ENCODE results near the gene YTHDF2. TPM values are rescaled to one million over a fixed set of nuclear protein-coding genes. Genes with fewer than 3 reads are reported as not detected.
"Not testable (repeated sequence)": the region's sequence is repeated elsewhere in the genome, so short reads cannot be mapped to it uniquely, and the experiment has no call there.

The YTHDF2 gene
- total and polyA plus RNA-seq, 7 donors = 30.3 to 55.1 (median 48.7) TPM

- Histone ChIP-seq H3K9me3 (no peaks in the 10 kb centered on the region), H3K36me3 (ENCODE audit: insufficient read depth in 1 of 2, low read depth in 1 of 2) (peaks cover 8 to 70% of the 10 kb centered on the region in 2 donors), H3K27ac (no peak overlapping the region), H3K27me3 (ENCODE audit: insufficient read depth in 3 of 3, low read length in 2 of 3) (no peaks in the 10 kb centered on the region), H3K4me3 (peak overlapping the region; percentile 30), H3K4me1 (peaks cover 48% of the 10 kb centered on the region)
- intact Hi-C loops (cut with DNase I) = no loop called here
- DNase-seq (no peak), ATAC-seq (no peak)
- TF ChIP-seq, protein P1, sequence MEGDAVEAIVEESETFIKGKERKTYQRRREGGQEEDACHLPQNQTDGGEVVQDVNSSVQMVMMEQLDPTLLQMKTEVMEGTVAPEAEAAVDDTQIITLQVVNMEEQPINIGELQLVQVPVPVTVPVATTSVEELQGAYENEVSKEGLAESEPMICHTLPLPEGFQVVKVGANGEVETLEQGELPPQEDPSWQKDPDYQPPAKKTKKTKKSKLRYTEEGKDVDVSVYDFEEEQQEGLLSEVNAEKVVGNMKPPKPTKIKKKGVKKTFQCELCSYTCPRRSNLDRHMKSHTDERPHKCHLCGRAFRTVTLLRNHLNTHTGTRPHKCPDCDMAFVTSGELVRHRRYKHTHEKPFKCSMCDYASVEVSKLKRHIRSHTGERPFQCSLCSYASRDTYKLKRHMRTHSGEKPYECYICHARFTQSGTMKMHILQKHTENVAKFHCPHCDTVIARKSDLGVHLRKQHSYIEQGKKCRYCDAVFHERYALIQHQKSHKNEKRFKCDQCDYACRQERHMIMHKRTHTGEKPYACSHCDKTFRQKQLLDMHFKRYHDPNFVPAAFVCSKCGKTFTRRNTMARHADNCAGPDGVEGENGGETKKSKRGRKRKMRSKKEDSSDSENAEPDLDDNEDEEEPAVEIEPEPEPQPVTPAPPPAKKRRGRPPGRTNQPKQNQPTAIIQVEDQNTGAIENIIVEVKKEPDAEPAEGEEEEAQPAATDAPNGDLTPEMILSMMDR (IDR thresholded peaks at IDR 0.05) = no peak
- 94 to 97% (median 96%) methylated on average over 6 of the region's 6 CpGs for WGBS, 3 donors
These were observed 9.0 kb downstream of the YTHDF2 start for GRCh38 chr1:28745653-28746173.

GRCh38 chr1:28750330-28750729, 13.6 kb downstream of the YTHDF2 start:
- Histone ChIP-seq H3K4me3 (no peak overlapping the region), H3K27ac (no peak overlapping the region), H3K4me1 (peaks cover 80% of the 10 kb centered on the region), H3K27me3 (ENCODE audit: insufficient read depth in 3 of 3, low read length in 2 of 3) (no peaks in the 10 kb centered on the region), H3K9me3 (no peaks in the 10 kb centered on the region), H3K36me3 (ENCODE audit: insufficient read depth in 1 of 2, low read depth in 1 of 2) (peaks cover 0 to 34% of the 10 kb centered on the region in 2 donors)
- intact Hi-C loops (cut with DNase I) = no loop called here
- ATAC-seq (no peak), DNase-seq (no peak)
- TF ChIP-seq, protein P1 (IDR thresholded peaks at IDR 0.05) = no peak
- WGBS, 3 donors = 63 to 77% (median 71%) methylated on average over 5 of the region's 5 CpGs

GRCh38 chr1:28750771-28751294, 14.1 kb downstream of the YTHDF2 start:
- H3K27ac ChIP-seq; H3K9me3 ChIP-seq; H3K27me3 ChIP-seq (ENCODE audit: insufficient read depth in 3 of 3, low read length in 2 of 3); intact Hi-C loops (cut with DNase I); ATAC-seq; H3K4me3 ChIP-seq; DNase-seq: not testable (repeated sequence)
- Histone ChIP-seq H3K4me1 (peaks cover 84% of the 10 kb centered on the region), H3K36me3 (ENCODE audit: insufficient read depth in 1 of 2, low read depth in 1 of 2) (peaks cover 0 to 29% of the 10 kb centered on the region in 2 donors)
- WGBS, 3 donors = 81 to 88% (median 86%) methylated on average over 7 to 8 of the region's 8 CpGs

GRCh38 chr1:28751315-28752060, 14.7 kb downstream of the YTHDF2 start:
- ATAC-seq = no peak
- no peaks in the 10 kb centered on the region for H3K27me3 ChIP-seq (ENCODE audit: insufficient read depth in 3 of 3, low read length in 2 of 3)
- TF ChIP-seq, protein P1 (IDR thresholded peaks at IDR 0.05) = no peak
- H3K9me3 ChIP-seq = no peaks in the 10 kb centered on the region
- no peak overlapping the region for H3K27ac ChIP-seq
- H3K4me1 ChIP-seq = peaks cover 84% of the 10 kb centered on the region
- no peak overlapping the region for H3K4me3 ChIP-seq
- intact Hi-C loops (cut with DNase I) = no loop called here
- 31 to 38% (median 31%) methylated on average over 2 of the region's 2 CpGs for WGBS, 3 donors
- DNase-seq = no peak
- peaks cover 0 to 25% of the 10 kb centered on the region in 2 donors for H3K36me3 ChIP-seq (ENCODE audit: insufficient read depth in 1 of 2, low read depth in 1 of 2)

DNA sequence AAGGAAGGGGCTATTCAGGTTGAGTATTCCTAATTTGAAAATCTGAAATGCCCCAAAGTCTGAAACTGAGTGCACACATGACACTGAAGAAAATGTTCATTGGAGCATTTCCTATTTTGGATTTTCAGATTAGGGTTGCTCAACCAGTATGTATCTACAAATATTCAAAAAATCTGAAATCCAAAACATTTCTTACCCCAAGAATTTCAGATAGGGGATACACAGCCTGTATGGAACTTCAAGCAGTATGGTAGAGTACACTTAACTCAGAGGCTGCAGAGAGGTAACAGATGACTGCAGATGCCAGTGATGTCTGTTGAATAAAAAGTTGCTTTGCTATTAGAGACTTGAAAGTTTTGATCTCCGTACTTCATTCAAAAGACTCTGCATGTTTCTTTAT, 19.0 kb downstream of the YTHDF2 start:
- H3K9me3 ChIP-seq = no peaks in the 10 kb centered on the region
- intact Hi-C loops (cut with DNase I) = no loop called here
- TF ChIP-seq, protein P1 (IDR thresholded peaks at IDR 0.05) = no peak
- peaks cover 71% of the 10 kb centered on the region for H3K4me1 ChIP-seq
- H3K27ac ChIP-seq = no peak overlapping the region
- DNase-seq (no peak), ATAC-seq (no peak)
- 83 to 92% (median 86%) methylated on average over 1 of the region's 1 CpG for WGBS, 3 donors
- H3K27me3 ChIP-seq (ENCODE audit: insufficient read depth in 3 of 3, low read length in 2 of 3) = no peaks in the 10 kb centered on the region
- peaks cover 0 to 17% of the 10 kb centered on the region in 2 donors for H3K36me3 ChIP-seq (ENCODE audit: insufficient read depth in 1 of 2, low read depth in 1 of 2)
- no peak overlapping the region for H3K4me3 ChIP-seq
